GM12874 (cell line): ENCODE measurements around the gene LAMB4.

Experiments used
- TF ChIP-seq, protein P1 (sequence below): IDR thresholded peaks from 2 replicates; pipeline ENCODE4 v1.5.1; 2011; ENCODE audit warnings: low read depth, mild to moderate bottlenecking, control low read depth, low read length, moderate library complexity; ENCODE audit not compliant: insufficient read depth

Gene LAMB4

GRCh38 chr7:108142675-108143259, 12.6 kb upstream of the LAMB4 start:
- TF ChIP-seq, protein P1, sequence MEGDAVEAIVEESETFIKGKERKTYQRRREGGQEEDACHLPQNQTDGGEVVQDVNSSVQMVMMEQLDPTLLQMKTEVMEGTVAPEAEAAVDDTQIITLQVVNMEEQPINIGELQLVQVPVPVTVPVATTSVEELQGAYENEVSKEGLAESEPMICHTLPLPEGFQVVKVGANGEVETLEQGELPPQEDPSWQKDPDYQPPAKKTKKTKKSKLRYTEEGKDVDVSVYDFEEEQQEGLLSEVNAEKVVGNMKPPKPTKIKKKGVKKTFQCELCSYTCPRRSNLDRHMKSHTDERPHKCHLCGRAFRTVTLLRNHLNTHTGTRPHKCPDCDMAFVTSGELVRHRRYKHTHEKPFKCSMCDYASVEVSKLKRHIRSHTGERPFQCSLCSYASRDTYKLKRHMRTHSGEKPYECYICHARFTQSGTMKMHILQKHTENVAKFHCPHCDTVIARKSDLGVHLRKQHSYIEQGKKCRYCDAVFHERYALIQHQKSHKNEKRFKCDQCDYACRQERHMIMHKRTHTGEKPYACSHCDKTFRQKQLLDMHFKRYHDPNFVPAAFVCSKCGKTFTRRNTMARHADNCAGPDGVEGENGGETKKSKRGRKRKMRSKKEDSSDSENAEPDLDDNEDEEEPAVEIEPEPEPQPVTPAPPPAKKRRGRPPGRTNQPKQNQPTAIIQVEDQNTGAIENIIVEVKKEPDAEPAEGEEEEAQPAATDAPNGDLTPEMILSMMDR: no peak

DNA sequence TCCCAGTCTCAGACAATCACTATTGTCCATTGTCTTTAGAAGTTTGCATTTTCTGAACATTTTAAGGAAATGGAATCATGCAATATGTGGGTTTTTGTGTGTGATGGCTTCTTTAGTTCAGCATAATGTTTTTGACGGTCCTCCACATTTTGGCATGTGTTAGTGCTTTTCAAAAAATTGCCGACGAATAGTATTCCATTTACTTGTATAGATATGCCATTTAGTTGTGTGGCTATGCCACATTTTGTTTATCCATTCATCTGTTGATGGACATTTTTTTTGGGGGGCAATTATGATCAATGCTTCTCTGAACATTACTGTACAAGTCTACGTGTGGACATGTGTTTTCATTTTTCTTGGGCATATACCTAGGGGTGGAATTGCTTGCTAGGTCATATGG, 12.0 kb upstream of the LAMB4 start:
- TF ChIP-seq, protein P1: no peak

GRCh38 chr7:108140671-108141070, 10.5 kb upstream of the LAMB4 start:
- TF ChIP-seq, protein P1: no peak

DNA sequence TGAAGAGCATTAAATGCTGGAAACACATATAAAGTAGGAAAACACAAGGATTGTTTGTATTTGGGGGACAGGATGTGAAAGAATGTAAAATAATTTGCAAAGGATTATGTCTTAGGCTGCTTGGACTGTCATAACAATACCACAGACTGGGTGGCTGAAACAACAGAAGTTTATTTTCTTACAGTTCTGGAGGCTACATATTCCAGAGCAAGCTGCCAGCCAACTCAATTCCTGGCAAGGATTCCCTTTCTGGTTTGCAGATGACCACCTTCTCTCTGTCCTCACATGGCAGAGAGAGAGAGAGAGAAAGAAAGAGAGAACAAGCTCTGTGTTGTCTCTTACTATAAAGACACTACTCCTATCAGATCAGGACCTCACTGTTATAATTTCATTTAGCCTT, 8.8 kb upstream of the LAMB4 start:
- TF ChIP-seq, protein P1: no peak

- TF ChIP-seq, protein P1: no peak
Measured at GRCh38 chr7:108137993-108138392, 7.8 kb upstream of the LAMB4 start.

GRCh38 chr7:108137040-108137439, 6.9 kb upstream of the LAMB4 start:
- TF ChIP-seq, protein P1: no peak

DNA sequence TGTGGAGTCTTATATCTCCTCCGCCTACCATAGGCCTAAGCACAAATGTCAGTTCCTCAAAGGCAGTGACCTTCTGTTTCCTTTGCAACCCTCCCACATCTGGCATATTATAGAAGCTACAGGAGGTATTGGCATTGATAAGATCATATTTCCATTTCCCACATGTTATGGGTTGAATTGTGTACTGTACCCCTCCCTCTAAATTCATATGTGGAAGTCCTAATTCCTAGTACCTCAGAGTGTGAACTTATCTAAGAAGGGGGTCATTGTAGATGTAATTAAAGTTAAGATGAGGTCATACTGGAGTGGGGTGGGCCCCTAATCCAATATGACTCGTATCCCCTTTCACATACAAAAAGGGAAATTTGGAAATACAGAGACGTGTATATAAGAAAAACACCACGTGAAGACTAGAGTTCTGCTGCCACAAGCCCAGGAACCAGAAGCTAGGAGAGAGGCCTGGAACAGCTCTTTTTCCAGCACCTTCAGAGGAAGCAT, 6.1 kb upstream of the LAMB4 start:
- TF ChIP-seq, protein P1: no peak
